NCI-H526 (cell line): ENCODE data around the gene MT1B.

Experiments used
- DNase-seq, 2 experiments: peaks; one replicate each; lab custom pipeline; 2025; lab: John Stamatoyannopoulos, UW

Gene MT1B

DNA sequence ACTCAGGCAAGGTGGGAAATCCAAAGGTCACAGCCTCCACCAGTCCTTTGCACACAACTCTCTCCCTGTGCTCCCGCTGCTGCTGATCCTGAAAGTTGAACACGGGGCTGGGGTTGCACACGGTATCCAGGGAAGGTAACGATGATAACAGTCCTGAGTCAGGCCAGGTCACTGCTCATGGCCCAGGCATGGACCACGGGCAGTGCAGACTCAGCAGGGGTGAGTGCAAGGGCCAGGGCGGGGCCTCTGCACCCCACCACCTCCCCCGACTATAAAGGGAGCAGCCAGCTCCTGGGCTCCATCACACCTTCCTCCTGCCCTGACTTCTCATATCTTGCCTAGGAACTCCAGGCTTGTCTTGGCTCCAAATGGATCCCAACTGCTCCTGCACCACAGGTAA, at the start of gene MT1B:
Gene MT1B (plus strand): TSS at position 301 of the 400 bp plus-strand sequence. CDS start 68 bp downstream, at position 369.
- DNase-seq, result no peak

DNA sequence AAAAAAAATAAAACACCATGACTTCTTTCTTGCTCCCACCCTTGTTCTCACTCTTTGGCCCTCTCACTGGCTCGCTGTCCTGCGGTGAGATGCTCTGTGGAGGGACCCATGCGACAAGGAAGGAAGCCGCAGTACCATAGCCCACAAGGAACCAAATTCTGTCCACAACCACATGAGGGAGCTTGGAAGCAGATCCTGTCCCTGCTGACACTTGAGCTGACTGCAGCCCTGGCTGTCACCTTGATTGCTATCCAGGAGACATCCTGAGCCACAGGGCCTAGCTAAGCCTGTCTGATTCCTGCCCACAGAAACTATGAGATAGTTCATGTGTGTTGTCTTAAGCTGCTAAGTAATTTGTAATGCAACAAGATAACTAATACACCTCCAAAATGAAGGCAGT, 48.1 kb upstream of the MT1B start:
- DNase-seq, result peak; percentile 18 to 49

GRCh38 chr16:56604966-56605365, 46.7 kb upstream of the MT1B start:
- DNase-seq, result no peak

- no peak for DNase-seq
Observed at GRCh38 chr16:56605475-56605874, 46.2 kb upstream of the MT1B start.

DNA sequence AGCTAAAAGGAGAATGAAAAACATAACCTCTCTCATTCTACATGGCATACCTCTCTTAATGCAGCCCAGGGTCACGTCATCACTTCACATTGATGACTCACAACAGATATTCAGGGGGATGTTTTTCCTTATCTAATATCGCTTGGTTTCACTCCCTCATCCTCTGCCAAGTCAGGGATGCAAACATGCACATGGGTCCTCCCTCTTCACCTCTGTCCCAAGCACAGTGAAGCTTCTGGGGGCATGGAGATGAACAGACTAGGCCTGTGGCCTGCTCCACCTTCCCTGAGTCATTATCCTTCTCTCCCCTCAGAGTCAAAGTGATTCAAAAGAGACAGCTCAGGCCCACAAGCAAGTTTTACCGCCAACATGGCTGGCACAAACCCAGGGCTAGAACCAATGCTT, 45.6 kb upstream of the MT1B start:
- no peak for DNase-seq

- no peak for DNase-seq
Observed at GRCh38 chr16:56606476-56607108, 45.1 kb upstream of the MT1B start.

GRCh38 chr16:56607109-56607618, 44.5 kb upstream of the MT1B start:
- DNase-seq, result no peak

- no peak for DNase-seq
Observed at GRCh38 chr16:56607675-56608042, 44.0 kb upstream of the MT1B start.

DNA sequence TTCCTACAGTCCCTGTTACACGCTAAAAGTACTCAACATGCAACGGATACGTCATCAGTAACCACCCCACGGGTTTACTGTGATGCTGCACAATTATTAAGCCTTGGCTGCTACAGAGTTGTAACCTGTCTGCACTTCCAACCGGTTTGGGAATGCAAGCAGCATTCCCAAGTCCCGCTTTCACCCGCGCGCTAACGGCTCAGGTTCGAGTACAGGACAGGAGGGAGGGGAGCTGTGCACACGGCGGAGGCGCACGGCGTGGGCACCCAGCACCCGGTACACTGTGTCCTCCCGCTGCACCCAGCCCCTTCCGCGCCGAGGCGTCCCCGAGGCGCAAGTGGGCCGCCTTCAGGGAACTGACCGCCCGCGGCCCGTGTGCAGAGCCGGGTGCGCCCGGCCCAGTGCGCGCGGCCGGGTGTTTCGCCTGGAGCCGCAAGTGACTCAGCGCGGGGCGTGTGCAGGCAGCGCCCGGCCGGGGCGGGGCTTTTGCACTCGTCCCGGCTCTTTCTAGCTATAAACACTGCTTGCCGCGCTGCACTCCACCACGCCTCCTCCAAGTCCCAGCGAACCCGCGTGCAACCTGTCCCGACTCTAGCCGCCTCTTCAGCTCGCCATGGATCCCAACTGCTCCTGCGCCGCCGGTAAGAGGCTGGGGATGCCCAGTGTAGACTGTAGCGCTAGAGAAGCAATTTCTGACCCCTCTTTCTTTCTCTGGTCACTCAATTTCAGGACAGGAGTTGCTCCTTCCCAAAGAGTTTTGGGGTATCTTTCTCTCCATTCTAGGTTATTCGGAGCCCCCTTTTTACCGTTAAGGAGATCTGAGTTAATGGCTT, 43.4 kb upstream of the MT1B start, which contains the start of gene MT2A:
Gene MT2A (plus strand): TSS at position 542 of the 833 bp plus-strand sequence. CDS start 72 bp downstream, at position 614.
- peak; percentile 84 to 95 for DNase-seq

DNA sequence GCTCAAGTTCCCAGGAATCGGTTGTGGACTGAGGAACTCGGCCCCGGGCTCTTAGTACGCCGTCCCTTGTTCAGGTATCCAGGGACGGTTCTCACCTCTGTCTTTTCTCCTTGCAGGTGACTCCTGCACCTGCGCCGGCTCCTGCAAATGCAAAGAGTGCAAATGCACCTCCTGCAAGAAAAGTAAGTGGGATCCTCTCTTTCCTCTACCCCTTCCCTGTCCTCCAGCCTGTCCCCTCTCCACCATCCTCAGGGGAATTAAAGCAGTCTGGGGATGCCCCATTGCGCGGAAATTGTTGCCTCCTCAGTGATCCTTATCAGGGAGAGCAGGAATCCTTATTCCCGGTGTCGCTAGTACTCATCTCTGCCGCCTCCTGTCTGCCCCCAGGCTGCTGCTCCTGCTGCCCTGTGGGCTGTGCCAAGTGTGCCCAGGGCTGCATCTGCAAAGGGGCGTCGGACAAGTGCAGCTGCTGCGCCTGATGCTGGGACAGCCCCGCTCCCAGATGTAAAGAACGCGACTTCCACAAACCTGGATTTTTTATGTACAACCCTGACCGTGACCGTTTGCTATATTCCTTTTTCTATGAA, 42.7 kb upstream of the MT1B start:
- peak in 1 of 2 experiments; percentile 38 for DNase-seq

GRCh38 chr16:56609463-56609921, 42.2 kb upstream of the MT1B start:
- peak in 1 of 2 experiments; percentile 37 for DNase-seq

GRCh38 chr16:56610017-56610608, 41.6 kb upstream of the MT1B start:
- DNase-seq, result peak in 1 of 2 experiments; percentile 21

DNA sequence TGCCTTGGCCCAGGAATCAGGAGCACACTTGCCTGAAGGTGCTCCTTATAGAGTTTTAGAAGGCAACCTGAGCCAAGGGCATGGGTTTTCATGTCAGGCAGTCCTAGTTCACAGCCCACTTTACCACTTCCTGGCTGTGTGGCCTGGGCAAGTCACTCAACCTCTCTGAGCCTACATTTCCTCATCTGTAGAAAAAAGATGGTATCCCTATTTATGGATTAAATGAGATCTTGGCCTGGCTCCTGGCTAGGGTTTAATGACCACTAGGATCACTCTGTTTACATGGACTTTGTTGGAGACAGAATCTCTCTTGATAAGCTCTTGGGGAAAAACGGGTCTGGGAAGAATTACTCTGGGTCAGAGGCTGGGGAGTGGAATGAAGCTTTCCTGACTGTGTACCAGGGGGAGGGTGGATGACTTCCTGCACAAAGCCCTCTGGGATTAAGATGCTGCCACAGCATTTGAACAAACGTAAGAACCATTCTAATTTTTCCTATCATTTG, 41.0 kb upstream of the MT1B start:
- no peak for DNase-seq

GRCh38 chr16:56611281-56611833, 40.3 kb upstream of the MT1B start:
- no peak for DNase-seq

DNA sequence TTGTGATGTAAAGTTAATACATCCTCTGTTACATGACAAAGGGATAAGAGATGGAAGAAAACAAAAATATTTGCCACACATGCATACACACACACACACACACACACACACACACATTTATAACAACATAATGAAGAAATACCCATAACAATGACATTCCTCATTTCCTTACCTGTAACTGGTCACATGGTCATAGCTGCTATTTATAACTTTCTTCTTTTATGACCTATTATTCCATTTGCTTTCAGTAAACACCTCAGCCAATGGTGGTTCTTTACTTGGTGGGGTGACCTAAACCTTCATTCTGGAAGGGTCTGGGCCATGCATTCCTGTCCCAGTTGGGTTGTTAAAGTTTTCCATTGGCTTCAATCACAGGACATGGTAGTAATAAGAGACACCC, 38.0 kb upstream of the MT1B start:
- DNase-seq, result no peak

DNA sequence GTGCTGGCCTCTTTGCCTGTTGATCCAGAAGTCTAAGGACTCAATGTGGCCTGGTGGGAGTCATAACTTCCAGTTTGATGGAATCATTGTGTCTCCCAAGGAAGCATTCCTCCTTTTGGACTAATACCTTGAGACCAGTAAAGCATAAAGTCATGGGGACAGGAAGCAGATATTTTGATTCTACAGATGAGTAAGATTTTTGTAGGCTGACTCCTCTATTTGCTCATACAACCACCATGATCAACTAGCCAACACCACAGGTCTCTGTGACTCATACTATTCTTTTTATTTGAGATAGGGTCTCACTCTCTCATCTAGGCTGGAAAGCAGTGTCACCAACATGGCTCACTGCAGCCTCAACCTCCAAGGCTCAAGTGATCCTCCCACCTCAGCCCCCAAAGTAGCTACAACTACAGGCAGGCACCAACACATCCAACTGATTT, 37.1 kb upstream of the MT1B start:
- no peak for DNase-seq

DNA sequence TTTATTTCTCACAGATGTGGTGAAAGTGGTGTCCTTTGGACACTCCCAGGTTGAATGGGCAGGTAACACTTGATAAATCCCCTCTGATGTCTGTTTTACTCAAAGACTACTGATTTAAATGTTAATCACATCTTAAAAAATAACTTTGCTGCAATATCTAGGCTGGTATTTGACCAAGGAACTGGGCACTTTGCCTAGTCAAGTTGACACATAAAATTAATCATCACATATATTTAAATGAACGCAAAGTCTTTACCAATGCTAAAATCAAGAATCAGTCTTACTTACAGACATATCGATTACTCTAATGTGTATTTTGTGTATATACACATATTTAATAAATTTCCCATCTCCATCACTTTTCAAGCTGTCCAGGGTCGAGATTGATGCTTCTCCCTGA, 36.3 kb upstream of the MT1B start:
- DNase-seq, result no peak

- no peak for DNase-seq
Observed at GRCh38 chr16:56616608-56617211, 35.0 kb upstream of the MT1B start.

GRCh38 chr16:56617212-56618085, 34.2 kb upstream of the MT1B start:
- peak in 1 of 2 experiments; percentile 6 for DNase-seq

DNA sequence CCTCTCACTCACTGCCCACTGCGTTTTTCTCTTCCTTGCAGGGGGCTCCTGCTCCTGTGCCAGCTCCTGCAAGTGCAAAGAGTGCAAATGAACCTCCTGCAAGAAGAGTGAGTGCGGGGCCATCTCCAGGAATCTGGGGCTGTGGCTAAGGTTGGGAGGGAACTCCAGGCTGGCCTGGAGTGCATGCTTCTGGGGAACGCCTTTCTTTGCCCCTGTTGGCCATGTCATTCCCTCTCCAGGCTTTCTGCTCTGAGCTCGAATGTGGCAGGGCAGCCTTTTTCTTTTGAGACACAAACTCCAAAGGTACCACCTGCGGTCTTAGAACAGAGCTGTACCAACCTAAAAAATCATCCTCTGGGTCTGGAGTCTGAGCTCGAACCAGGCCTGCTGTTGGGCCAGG, 33.5 kb upstream of the MT1B start:
- no peak for DNase-seq
